ENCODE measurements around the gene HOMEZ. TPM values are rescaled to one million over a fixed set of nuclear protein-coding genes. Genes with fewer than 3 reads are reported as not detected.

The HOMEZ gene
- total RNA-seq, 1 experiment from 2014 or later = 7.6 TPM

DNA sequence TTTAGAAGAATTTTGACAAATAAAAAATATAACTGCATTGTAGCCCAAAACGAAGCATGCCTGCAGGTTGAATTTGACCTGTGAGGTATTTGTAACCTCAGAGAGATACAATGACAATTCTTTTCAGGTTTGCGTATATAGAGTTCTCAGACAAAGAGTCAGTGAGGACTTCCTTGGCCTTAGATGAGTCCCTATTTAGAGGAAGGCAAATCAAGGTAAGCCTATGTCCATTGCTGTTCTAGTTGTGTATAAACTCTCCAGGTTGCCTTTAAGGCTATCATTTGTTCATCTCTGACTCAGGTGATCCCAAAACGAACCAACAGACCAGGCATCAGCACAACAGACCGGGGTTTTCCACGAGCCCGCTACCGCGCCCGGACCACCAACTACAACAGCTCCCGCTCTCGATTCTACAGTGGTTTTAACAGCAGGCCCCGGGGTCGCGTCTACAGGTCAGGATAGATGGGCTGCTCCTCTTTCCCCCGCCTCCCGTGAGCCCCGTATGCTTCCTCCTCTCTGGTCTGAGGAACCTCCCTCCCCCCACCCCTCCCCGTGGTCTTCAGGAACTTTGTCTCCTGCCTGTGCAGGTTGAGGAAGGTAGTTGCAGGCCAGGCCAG is 38.0 kb upstream of the HOMEZ start:
- peaks cover 21% of the 10 kb centered on the region for H3K36me3 ChIP-seq (ENCODE audit: control insufficient read depth, insufficient read depth, low read length)
- in situ Hi-C loops (cut with HindIII; ENCODE audit: low pct_unique_long_range_greater_than_20kb, low sequenced_read_pairs) = no loop called here
- no peaks in the 10 kb centered on the region for H3K27me3 ChIP-seq (ENCODE audit: control insufficient read depth, insufficient read depth, low read length)
- CTCF ChIA-PET = no interaction called here
- H3K4me1 ChIP-seq (ENCODE audit: control insufficient read depth, insufficient read depth, low read length) = peaks cover 7% of the 10 kb centered on the region
- BruUV-seq (replicated peaks) = no TSS peak
- ATAC-seq (no peak), DNase-seq (ENCODE audit: low read depth, low spot score) (no peak)
- POLR2A ChIA-PET = no interaction called here
- no peaks in the 10 kb centered on the region for H3K9me3 ChIP-seq (ENCODE audit: control insufficient read depth, insufficient read depth, low read depth, low read length)
- H3K4me3 ChIP-seq (ENCODE audit: low read depth in 2 of 2, low read length in 2 of 2) = no peak overlapping the region
- TF ChIP-seq, protein P1, sequence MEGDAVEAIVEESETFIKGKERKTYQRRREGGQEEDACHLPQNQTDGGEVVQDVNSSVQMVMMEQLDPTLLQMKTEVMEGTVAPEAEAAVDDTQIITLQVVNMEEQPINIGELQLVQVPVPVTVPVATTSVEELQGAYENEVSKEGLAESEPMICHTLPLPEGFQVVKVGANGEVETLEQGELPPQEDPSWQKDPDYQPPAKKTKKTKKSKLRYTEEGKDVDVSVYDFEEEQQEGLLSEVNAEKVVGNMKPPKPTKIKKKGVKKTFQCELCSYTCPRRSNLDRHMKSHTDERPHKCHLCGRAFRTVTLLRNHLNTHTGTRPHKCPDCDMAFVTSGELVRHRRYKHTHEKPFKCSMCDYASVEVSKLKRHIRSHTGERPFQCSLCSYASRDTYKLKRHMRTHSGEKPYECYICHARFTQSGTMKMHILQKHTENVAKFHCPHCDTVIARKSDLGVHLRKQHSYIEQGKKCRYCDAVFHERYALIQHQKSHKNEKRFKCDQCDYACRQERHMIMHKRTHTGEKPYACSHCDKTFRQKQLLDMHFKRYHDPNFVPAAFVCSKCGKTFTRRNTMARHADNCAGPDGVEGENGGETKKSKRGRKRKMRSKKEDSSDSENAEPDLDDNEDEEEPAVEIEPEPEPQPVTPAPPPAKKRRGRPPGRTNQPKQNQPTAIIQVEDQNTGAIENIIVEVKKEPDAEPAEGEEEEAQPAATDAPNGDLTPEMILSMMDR (IDR thresholded peaks at IDR 0.05) = no peak
- TF ChIP-seq SIN3A (IDR thresholded peaks at IDR 0.05; ENCODE audit: borderline replicate concordance, insufficient read depth, low read depth, low read length) (no peak), POLR2AphosphoS5 (IDR thresholded peaks at IDR 0.05; ENCODE audit: low read depth, low read length) (no peak), TCF7L2 (IDR thresholded peaks at IDR 0.05; ENCODE audit: low read depth, low read length) (no peak)
- intact Hi-C loops (cut with micrococcal nuclease; ENCODE audit: unreplicated experiment) = loop anchor here (10.0 kb wide), 2 partner anchors 121 to 231 kb away; partner anchors contain the start of genes THTPA and ZFHX2
- no peak overlapping the region for H3K27ac ChIP-seq (ENCODE audit: low read length)

DNA sequence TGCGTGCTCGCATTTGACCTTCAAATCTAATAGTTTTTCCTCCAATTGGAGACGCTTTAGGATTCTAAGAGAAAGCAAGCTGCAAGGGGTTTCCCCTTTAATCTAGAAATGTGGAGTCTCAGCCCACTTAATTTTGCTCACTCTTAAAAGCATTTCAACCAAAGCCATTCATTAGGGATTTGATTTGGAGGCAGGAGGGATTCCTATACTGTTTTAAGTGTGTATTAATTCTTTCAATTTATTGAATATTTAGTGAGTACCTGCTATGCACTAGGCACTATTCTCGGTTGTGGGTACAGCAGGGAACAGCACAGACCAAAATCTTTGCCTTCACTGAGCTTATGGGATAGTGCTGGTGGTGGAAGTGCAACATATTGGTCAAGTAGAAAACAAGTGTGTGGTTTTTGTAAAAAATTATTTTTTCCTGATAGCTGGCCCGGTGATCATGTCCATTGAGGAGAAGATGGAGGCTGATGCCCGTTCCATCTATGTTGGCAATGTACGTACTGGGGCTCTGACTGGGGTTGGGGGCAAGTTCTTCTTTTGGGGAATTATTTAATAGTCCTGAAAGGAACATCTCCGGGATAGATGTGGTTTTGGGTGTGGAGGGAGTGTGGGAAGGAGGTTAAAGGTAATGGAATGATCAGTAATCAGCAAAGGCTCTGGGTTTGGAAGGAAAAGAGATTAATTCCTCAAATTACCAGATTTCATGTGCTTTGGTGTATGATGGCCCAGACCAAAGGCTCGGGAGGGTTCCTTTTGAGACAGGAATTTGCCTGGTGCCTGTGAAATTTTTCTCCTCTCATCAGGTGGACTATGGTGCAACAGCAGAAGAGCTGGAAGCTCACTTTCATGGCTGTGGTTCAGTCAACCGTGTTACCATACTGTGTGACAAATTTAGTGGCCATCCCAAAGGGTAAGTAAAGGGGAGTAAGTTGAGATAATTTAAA is 36.9 kb upstream of the HOMEZ start:
- H3K36me3 ChIP-seq (ENCODE audit: control insufficient read depth, insufficient read depth, low read length) = peaks cover 21% of the 10 kb centered on the region
- ChIA-PET POLR2A (interaction anchor here (0.9 kb wide), 1 partner anchor 16 kb away, joined by 3 read pairs; the partner anchor contains the start of gene BCL2L2), CTCF (interaction anchor here (1.2 to 1.7 kb wide), 2 partner anchors 38 to 202 kb away, joined by 3 to 5 read pairs; no protein-coding TSS in a partner anchor)
- in situ Hi-C loops (cut with HindIII; ENCODE audit: low pct_unique_long_range_greater_than_20kb, low sequenced_read_pairs) = no loop called here
- no TSS peak for BruUV-seq (replicated peaks)
- no peaks in the 10 kb centered on the region for H3K27me3 ChIP-seq (ENCODE audit: control insufficient read depth, insufficient read depth, low read length)
- DNase-seq (ENCODE audit: low read depth, low spot score) (no peak), ATAC-seq (no peak)
- intact Hi-C loops (cut with micrococcal nuclease; ENCODE audit: unreplicated experiment) = loop anchor here (10.0 kb wide), 2 partner anchors 122 to 232 kb away; partner anchors contain the start of genes THTPA and ZFHX2
- H3K27ac ChIP-seq (ENCODE audit: low read length) = peak overlapping the region; percentile 95
- H3K4me3 ChIP-seq (ENCODE audit: low read depth in 2 of 2, low read length in 2 of 2) = peak overlapping the region; percentile 93 to 97
- H3K9me3 ChIP-seq (ENCODE audit: control insufficient read depth, insufficient read depth, low read depth, low read length) = no peaks in the 10 kb centered on the region
- H3K4me1 ChIP-seq (ENCODE audit: control insufficient read depth, insufficient read depth, low read length) = peaks cover 7% of the 10 kb centered on the region
- TF ChIP-seq, protein P2, sequence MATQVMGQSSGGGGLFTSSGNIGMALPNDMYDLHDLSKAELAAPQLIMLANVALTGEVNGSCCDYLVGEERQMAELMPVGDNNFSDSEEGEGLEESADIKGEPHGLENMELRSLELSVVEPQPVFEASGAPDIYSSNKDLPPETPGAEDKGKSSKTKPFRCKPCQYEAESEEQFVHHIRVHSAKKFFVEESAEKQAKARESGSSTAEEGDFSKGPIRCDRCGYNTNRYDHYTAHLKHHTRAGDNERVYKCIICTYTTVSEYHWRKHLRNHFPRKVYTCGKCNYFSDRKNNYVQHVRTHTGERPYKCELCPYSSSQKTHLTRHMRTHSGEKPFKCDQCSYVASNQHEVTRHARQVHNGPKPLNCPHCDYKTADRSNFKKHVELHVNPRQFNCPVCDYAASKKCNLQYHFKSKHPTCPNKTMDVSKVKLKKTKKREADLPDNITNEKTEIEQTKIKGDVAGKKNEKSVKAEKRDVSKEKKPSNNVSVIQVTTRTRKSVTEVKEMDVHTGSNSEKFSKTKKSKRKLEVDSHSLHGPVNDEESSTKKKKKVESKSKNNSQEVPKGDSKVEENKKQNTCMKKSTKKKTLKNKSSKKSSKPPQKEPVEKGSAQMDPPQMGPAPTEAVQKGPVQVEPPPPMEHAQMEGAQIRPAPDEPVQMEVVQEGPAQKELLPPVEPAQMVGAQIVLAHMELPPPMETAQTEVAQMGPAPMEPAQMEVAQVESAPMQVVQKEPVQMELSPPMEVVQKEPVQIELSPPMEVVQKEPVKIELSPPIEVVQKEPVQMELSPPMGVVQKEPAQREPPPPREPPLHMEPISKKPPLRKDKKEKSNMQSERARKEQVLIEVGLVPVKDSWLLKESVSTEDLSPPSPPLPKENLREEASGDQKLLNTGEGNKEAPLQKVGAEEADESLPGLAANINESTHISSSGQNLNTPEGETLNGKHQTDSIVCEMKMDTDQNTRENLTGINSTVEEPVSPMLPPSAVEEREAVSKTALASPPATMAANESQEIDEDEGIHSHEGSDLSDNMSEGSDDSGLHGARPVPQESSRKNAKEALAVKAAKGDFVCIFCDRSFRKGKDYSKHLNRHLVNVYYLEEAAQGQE (IDR thresholded peaks at IDR 0.05; ENCODE audit: insufficient read depth in 1 of 2, low read depth in 2 of 2, low read length in 1 of 2) = no peak
- no peak for TF ChIP-seq SIN3A (IDR thresholded peaks at IDR 0.05; ENCODE audit: borderline replicate concordance, insufficient read depth, low read depth, low read length)
- no peak for TF ChIP-seq POLR2AphosphoS5 (IDR thresholded peaks at IDR 0.05; ENCODE audit: low read depth, low read length)
- no peak for TF ChIP-seq TCF7L2 (IDR thresholded peaks at IDR 0.05; ENCODE audit: low read depth, low read length)
- TF ChIP-seq, protein P1 (IDR thresholded peaks at IDR 0.05) = no peak
